ENCODE data around the gene BBC3.
A peak's percentile ranks its signal among the peaks of the same experiment; 100 is the strongest.

Gene BBC3

DNA sequence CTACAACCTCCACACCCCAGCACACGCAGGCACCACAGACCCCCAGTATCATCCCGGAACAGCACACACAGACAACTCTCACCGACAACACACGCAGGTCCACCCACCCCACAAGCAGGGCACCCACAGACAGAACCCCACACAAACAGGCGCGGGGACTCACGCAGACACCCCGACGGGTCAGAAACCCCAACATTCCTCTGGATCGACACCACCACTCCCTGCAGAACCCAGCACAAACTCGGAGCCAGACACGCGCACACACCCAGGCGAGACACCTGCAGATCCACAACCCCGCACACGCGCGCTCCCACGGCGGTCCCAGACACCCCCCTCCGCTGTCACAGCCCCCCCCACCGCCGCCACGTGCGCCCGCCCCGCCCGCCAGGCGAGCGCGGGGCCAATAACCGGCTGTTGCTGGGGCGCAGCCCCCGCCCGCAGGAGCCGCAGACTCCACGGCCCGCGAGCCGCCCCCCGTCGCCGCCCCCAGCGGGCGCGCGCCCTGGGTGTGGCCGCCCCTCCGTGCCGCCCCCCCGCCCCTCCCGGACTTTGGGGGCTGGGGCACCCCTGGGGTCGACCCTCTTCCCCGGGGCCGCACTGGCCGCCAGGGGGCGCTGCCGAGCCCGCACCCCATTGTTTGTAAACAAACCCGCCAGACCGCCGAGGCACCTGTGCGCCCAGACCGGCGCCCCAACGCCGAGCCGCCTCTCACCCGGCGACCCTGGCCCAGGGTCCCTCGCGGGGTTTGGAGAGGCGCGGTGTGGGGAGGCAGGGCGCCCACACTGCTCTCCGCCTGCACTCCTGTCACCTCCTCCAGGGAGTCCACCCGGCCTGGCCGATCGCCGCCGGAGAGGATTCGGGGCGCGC, 712 bp downstream of the BBC3 start:
- DNase-seq: peak; percentile 87

DNA sequence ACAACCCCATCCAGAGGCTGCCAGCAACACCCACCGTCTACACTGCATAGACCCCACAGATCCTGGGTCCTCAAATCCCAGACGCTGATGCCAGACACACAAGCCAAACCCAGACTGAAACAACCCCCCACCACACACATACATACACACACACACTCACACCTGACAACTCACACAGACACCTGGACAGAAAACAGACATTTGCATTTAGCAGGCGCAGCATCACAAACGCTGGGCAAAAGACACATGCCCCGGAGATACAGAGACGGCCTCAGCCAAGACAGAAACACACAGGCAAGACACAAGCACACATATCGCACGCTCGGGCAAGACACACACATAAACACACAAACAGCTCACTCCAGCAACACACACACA, 1.3 kb downstream of the BBC3 start:
- peak; percentile 59 for DNase-seq

DNA sequence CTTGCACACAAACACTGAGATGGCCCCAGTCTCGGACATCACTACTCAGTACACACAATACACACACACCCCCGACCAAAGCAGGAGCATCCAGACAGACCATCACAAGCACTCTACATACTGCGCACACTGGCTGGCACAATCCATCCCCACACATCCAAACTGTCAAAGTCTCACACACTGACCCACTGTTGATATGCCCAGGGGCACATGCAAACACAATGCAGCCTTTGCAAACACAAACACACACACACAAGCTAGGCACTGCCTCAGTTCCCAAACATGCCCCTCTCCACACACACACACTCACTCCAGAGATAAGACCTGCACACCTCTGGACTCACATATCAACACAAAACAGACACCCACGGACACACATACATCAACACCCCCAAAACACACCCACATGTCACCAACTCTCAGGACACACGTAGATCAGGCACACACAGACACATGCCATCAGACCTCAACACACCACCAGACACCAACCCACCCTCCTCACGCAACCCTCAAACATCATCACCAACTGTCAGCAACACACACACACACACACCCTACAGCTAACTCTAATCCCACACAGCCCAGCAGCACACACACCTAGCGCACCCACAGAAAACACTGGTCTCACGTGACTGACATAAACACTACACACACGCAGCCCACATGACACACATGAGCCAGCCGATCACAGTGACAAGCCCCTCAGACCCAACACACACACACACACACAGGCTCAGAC, 1.9 kb downstream of the BBC3 start:
- peak; percentile 68 for DNase-seq

DNA sequence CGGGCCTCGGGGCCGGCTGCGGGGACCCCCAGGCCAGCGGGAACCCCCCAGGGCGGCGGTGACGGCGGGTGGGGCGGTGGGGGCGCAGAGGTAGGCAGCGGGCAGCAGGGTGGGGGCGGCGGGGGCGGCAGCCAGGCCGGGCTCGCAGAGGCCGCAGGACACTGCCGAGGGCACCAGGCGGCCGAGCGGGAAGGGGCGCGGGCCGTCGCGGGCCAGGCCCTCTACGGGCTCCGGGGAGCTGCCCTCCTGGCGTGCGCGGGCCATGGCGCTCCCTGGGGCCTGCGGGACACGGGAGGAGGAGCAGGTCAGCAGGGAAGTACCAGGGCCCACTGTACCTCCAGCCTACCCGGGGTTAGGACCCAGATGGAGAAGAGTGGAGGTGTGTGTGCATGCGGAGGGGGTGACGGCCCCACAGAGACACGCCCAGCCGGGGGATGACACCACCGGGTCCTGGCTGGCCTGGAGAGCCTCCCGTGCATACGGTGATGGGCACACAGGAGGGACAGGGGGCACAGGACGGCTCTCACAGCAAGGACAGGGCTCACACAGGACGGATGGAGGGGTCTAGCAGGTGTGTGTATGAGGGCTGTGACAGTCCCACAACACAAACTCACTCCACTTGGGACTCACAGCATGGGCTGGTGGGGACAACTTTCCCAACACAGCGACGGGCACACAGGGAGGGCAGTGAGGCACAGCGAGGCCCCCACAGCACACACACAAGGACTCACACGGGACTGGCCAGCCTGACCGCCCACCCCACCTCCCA, 2.6 kb downstream of the BBC3 start:
- peak; percentile 74 for DNase-seq

DNA sequence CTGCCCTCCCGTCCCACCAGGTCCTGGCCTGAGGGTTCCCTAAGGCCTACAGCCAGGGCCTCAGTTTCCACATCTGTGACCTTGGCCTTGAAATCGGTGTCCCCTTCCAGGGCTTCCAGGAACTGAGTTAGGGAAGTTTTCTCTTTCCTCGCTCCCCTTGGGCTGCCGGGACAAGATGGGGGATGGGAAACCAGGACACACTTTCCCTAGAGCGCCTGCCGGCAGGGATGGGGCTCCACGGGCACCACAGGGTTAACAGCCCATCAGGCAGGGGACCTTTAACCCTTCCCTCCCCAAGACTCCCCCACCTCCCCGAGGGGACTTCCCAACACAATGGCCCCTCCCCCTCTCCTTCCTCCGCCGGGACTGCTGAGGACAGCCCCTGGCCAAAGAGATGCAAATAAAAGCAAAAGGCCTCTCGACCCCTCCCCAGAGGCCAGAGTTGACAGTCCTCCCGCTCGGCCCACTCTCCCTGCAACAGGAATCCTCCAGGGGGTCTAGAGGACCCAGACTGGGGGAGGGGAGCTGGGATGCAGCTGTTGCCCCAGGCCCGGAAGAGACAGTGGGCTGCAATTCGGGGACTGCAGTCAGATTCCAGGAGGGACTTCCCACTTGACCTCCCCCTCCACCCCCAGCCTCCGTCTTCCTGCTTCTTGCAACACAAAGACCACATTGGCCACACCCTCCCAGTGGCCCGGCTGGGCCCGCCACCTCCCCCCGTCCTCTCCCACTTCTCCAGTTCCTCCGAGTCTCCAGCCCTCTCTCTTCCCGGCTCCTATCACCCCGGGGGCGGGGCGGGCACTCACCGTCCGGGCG, 3.4 kb downstream of the BBC3 start:
- DNase-seq: peak; percentile 92

DNA sequence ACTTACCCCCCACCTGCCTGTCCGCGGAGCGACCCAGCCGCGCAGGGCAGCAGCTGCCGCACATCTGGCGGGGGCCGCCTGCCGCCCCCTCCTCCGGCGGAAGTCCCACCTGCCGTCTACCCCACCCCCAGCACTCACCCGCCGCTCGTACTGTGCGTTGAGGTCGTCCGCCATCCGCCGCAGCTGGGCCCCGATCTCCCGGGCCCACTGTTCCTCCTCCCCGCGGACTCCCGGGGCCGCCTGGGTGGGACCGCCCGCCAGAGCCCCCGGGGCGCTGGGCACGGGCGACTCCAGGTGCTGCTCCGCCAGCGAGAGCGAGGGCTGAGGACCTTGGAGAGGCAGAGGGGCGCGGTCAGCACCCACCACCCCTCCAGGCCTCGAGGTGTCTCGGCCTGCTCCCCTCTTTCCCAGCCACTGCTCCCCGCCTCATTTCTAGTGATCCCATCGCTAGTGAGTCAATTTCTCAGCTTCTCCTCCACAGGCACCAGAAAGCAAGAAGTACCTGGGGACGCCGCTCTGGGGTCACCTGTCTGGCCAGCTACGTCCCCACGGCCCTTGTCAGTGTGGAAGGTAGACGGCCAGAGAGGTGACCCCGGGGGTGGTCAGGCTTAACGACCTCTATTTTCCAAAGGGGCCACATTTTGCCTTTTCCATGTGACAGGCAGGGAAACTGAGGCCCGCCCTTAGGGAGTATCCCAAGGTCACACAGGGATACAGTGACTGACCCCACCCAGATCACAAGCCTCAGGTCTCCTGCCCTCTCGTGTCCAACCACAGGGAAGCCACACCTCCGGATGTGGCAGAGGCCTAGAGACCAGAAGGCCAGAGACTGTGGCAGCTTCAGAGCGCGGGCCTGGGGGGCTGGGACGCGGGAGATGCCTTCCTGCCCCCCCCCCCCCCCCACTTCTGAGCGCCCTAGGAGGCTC, 4.3 kb downstream of the BBC3 start:
- DNase-seq: peak; percentile 97

DNA sequence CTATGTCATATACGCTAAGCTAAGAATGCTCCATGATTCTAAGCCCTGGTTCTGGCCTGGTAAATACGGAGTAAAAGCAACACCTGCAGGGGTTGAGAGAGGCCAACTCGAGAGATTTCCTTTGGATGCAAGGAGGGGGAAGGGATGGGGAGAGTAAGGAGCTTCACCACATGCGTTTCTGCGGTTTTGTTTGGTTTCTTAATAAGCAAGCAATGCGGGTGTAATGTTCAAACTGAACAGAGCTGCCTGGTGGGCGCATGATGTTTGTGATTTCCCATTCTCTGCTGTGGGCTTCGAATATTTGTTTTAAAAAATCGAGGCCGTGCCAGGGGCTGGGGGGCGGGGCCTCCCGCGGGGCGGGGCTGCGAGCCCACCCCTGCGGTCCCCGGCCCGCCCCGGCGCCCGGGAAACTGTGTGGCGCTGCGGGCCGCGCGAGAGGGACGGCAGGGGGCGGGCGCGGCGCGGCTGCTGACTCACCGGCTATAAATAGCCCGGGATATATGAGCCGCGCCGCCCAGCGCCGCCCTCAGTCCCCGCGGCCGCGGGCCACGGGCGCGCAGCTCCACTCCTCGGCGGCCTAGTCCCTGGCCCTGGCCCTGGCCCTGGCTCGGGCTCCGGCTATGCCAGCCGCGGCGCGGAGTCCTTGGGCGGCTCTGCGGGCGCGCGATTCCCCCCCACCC, 5.1 kb downstream of the BBC3 start:
- DNase-seq: peak; percentile 94

DNA sequence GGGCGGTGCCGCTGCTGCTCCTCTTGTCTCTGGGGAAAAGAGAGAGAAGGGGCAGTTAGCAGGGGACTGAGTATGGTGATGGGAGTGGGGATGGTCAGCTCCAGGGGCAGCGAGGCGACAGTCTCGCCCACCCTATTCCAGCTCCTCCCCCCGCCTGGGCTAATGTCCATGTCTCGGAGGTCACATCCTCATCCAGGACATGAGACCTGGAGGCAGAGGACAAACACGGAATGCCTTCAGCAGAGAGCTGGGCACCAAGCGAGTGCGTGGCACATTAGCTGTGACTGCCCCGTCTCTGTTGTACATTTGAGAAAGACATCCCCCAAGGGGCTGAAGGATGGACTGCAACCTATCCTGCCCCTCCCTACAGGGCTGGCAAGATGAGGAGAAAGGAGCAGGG, 9.1 kb downstream of the BBC3 start:
- no peak for DNase-seq

DNA sequence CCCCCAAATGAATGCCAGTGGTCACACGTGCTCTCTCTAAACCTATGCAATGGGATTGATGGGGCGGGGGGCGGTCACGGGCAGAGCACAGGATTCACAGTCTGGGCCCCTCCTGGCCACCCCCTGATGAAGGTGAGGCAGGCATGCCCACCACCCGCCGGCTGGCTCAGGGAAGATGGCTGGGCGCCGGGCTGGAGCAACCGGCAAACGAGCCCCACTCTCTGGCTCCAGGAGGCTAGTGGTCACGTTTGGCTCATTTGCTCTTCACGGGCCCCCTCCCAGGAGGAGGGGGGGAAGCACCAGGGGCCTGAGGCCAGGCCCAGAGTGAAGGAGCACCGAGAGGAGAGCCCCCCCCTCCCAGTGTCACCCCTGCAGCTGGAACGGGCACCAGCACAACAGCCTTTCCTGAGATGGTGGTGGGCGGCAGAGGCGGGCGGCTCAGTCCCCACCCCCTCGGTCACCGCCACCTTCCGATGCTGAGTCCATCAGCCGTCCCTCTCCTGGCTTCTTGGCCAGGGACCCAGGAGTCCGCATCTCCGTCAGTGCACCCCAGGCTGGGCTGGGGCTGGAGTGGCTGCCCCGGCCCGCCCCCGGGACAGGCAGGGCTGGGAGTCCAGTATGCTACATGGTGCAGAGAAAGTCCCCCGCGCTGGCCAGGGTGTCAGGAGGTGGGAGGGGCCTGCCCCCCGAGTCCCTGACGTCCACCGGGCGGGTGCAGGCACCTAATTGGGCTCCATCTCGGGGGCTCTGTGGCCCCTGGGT, 9.7 kb downstream of the BBC3 start:
- no peak for DNase-seq

DNA sequence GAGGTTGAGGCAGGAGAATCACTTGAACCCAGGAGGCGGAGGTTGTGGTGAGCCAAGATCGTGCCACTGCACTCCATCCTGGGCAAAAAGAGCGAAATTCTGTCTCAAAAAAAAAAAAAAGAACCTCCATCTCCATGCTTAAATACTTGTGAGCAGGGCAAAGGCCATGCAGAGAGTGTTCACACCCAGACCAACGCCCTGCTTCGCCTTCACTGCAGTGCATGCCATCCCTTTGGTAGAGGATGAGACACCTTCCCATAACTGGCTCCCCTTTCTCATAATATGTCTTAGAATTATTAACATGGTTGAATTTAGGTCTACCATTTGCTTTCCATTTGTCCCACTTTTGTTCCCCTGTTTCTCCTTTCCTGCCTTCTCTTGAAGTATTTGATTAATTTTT, 15.4 kb downstream of the BBC3 start:
- no peak for DNase-seq

DNA sequence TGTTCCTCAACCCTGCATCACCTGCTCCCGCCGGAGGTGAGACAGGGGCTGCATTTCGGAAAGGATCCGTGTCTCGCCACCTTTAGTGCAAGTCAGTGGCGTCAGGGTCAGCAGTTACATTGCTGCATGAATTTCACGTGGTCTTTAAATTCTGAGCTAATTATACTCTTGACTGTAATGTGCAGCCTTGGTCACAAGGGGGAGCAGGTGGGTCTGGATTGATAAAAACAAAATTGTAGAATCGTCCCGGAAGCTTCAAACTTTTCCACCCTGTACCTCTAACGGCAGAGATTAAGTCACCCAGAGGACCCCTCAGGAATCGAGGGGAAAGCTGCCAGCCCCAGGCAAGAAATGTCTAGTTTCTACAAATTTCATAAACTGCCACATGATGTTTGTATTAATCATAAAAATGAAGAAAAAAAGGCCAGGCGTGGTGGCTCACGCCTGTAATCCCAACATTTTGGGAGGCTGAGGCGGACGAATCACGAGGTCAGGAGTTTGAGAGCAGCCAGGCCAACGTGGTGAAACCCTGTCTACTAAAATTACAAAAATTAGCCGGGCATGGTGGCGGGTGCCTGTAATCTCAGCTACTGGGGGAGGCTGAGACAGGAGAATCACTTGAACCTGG, 20.2 kb downstream of the BBC3 start:
- peak; percentile 94 for DNase-seq

DNA sequence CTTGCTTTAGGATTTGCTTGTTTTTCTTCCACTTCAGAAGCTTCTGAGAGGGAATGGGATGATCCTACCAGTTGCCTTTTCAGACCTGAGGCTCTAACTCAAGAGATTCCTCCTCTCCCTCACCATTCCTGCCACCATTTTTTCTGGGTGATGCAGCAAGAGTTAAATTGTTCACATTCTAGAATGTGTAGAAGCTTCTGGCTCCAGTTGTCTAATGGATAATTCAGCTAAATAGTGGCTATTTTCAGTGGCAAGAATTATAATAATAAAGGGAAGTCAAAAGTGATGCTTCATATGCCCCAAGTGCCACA, 20.9 kb downstream of the BBC3 start:
- DNase-seq: no peak

DNA sequence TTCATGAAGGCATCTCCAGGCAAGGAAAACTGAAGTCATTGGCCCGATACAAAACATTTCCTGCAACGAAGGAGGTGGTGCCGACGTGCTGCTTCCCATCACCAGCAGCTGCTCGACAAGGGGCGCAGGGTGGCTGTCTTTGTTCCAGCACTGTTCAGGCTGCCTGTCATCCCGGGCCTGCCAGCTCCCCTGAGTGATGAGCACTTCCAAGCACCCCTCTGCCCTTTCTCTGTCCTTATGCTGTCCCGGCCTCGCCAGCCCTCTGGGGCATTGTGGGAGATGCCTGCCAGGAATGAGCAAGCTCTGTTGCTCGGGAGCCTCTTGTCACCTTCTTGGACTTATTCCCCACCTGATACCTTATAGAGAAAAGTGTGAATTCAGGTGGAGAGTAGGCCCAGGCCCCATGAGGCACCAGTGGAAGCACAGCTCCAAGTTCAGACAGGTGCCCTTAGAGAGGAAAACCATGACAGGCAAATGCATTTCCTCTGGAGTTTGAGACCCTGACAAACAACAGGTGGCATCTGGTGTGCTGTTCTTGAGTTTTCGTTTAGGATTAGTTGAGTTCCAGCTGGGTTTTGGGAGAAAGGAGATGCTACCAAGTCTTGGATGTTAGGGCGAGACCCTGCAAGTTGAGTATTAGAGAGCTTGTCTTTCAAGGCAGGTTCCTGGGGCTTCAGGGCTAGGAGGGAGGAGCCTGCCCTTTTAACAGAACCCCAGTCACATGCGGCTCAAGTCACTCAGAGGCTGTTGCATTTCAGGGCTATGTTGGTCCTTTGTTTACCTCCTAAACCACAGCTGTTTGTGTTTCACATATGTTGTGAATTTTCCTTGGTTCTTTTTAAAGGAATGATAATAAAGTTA, 21.4 kb downstream of the BBC3 start:
- no peak for DNase-seq

DNA sequence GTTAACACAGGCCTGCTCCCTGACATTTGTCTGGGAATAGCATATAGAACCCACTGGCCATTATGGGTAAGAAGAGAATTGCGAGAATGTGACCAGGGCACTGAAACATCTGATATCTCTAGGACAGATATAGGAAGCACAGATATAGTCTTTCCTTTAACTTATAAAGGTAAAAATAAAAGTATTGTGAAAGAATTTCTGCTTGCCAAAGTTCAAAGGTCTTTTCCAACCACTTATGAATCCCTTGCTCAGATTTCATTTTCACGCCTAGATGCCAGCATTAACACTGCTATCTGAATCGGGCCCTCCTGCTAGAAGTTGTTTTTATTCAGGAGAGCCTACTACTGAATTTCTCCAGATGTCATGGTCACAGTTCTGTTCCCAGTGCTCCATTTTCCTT, 27.7 kb downstream of the BBC3 start:
- no peak for DNase-seq

DNA sequence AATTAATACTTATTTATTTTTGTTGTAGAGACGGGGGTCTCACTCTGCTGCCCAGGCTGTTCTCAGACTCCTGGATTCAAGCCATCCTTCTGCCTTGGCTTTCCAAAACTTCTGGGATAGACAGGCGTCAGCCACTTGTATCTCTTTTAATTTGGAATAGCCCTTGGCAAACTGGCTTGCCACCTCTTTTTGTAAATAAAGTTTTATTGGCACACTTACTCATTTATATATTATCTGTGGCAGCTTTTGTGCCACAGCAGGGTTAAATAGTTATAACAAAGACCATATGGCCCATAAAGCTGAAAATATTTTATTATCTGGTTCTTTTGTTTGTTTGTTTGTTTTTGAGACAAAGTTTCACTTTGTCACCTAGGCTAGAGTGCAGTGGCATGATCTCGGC, 30.5 kb downstream of the BBC3 start:
- no peak for DNase-seq

DNA sequence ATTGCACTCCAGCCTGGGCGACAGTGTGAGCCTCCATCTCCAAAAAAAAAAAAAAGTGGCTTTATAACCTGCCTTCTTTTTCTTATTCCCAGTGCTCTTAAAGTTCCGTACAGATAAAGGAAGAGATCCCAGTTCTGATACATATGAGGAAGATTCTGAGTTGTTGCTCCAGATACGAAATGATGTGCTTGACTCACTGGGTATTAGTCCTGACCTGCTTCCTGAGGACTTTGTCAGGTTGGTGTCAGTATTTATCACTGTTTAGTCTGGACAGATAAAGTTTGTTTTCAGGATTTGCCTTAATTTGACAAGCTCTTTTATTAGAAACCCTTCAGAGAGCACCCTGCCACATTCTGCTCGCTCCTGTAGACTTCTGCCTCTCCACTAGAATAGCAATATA, 33.9 kb downstream of the BBC3 start:
- no peak for DNase-seq

DNA sequence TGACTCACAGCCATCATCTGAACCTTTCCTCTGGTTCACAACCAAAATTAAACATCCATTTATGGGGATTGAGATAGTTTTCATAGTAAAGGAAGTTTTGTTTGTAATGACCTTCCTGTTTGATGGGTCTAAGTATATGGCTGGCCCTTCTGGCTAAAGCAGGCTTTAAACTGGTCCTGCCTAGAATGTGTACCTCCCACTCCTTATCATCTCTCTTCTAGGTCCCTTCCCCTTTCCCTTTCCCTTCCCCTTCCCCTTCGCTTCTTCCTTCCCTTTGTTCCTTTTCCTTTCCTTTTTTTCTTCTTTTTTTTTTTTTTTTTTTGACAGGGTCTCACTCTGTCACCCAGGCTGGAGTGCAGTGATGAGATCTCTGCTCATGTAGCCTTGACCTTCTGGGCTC, 35.6 kb downstream of the BBC3 start:
- no peak for DNase-seq

DNA sequence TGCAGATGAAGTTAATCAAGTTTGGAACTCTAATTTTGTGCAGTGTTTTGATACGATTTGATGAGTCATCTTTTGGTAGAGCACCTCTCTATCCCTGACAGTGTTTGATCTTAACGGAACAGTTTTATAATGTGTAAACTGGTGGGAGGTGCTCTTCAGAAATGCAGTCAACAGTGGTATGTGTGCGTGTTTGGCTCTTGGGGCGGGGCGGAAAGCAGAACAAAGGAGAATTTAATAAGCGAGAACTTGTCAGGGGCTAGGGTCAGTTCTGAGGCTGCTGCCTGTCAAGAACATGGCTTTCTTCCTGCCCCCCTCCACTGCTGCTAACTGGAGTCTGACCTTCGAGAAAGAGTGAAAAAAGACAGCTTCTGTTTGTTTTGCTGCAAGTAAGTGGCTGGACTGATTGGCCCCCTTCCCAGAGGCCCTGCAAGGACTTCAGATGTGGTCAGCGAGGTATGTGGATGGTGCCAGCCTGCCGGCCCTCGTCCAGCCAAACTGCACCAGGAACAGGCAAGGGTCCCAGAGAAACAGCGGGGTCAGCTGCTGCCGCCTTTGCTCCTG, 40.8 kb downstream of the BBC3 start:
- DNase-seq: no peak
